CD4-positive, alpha-beta T cell treated with Interleukin-10 for 1 hour (primary cell): ENCODE measurements around the gene XPO6.

Experiments used
- DNase-seq: peaks from one replicate; pipeline ENCODE4 v3.0.0-alpha.2; 2020

XPO6 gene

DNA sequence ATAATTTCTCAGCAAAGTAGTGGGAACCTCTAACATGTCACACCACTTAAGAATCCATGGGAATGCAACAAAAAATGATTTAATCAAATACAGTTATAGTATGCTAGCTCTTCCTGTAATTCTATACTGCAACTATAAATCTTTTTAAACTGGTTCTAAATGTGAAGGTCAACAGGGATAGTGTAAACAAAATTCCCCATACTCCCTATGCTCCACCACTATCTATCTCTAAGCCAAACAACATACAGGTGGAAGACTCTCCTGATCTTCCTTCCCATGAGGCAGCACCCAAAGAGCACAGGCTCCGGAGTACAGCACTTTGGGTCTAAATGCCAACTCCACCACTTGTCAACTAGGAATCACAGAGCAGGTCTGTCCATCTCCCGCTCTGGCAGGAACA, 4.4 kb downstream of the XPO6 start:
- DNase-seq: no peak

- no peak for DNase-seq
Observed at GRCh38 chr16:28205974-28206373, 5.8 kb downstream of the XPO6 start.

GRCh38 chr16:28205117-28205899, 6.5 kb downstream of the XPO6 start:
- no peak for DNase-seq

DNA sequence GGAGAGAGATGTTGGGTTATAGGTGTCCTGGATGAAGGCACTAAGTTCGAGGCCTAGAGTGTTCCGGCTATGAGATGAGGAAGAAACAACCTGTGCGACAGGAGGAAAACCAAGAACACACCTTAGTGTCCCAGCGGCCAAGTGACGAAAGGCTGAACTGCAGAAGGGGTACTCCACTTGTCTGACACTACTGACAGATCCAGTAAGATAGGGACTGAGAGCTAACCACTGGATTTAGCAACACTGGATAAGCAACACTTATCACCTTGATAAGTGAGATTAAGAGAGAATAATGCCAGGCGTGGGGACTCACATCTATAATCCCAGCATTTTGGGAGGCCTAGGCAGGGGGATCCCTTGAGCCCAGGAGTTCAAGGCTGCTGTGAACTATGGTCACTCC, 7.1 kb downstream of the XPO6 start:
- no peak for DNase-seq

GRCh38 chr16:28204204-28204603, 7.6 kb downstream of the XPO6 start:
- no peak for DNase-seq

GRCh38 chr16:28202147-28202746, 9.5 kb downstream of the XPO6 start:
- peak; percentile 45 for DNase-seq

- DNase-seq: no peak
Observed at GRCh38 chr16:28200661-28201060, 11.1 kb downstream of the XPO6 start.

GRCh38 chr16:28196387-28196987, 15.3 kb downstream of the XPO6 start:
- DNase-seq: no peak

DNA sequence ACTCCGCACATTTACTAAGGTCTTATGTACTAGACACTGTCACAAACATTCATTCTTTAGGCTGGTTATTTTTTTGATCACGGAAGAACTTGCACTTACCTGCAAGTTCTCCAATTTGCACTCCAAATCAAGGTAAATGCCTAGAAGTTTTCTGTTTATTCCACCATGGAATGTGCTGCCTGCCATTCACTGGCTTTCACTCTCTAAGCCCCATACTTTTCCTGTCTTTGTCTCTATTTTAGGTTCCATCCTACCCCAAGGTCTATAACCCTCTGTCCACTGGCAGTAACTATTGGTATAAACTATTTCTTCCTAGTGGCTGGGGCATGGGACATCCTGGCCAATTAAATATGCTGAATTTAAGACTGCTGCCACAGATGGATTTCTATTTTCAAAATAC, 15.9 kb downstream of the XPO6 start:
- DNase-seq: no peak

DNA sequence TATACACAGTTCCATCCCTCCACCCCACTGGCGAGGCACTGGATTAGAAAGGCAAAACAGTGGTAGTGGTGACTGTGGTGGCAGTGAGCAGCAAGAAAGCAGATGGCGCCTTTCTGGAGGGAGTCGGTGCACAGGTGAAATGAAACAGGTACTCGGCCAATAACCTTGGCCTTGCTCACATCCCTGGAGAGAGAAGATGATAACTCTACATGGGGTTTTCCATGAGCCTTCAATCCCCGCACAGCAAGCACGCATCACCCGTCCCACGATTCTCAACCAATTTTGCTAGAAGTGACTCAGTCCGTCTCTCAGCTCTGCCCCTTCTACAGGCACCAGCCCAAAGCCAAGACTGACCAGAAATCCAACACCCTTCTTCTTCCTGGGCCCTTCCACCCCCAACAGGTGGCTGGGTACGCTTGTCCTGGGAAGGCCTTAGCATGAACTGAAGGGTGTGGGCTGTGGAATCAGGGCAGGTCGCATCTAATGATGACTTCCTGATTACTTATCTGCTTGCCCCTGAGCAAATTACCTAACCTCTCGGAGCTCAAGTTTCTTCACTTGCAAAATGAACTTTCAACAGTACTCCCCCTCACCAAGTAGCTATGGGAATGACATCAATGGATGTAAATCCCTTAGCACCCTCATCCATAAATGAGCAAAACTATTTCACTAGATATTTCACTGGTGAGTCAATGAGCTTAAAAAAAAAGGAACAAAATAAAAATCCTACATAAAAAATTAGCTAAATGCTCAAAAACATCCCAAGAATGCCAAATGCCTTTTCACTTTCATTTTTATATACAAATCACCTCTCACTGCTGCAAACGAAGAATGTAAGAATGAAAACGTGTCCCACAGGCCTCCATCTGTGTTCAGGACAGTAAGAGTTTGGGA, 18.0 kb downstream of the XPO6 start:
- peak; percentile 40 for DNase-seq

DNA sequence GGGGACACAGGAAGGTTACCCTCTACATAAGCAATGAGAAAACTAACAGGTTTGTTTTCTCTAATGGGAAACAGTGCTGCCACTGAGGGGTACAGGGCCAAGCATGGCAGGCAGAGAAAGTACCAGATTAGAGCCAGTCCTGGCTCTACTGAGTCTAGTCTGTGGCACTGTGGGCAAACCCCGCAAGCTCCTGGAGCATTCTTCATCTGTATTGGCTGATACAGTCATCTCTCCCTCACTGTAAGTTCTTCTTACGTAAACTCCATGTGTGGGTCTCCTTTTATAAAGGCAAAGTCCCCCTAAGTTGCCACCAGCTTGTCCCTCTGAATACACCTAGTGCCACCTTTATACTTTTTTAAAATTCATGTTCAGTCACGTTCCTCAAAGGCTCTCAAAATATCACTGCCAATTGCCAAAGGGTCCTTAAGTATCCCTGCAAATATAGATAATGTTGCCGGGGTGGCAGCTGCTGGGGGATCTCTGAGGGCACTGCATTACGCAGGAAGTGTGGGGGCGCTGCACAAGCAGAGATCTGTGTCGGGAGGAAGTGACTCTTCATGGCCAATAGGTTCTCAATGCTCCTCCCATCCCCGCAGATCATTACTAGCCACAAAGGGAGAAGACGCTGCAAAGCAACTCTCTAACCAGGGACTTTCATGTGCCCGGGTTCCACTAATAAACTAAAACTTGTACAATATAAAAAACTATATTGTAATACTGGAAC, 18.8 kb downstream of the XPO6 start:
- peak; percentile 83 for DNase-seq

- DNase-seq: no peak
Observed at GRCh38 chr16:28191364-28191960, 20.3 kb downstream of the XPO6 start.

DNA sequence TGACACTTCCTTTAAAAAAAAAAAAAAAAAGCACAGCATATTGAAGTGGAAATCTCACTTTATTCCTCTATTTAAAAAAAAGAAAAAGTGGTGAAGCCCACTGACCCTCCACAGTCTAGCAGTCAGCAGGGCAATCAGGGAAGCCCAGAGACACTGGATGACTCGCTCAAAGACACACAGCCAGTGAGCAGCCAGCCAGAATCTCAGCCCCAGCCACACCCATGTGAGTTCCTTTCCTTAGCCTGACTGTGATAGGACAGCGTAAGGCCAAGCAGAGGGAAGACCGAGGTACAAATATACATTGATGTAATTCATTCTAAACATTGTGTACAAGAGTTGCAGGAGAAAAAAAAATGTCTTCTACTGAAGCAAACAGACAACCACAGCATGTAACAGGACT, 22.5 kb downstream of the XPO6 start:
- peak; percentile 46 for DNase-seq

DNA sequence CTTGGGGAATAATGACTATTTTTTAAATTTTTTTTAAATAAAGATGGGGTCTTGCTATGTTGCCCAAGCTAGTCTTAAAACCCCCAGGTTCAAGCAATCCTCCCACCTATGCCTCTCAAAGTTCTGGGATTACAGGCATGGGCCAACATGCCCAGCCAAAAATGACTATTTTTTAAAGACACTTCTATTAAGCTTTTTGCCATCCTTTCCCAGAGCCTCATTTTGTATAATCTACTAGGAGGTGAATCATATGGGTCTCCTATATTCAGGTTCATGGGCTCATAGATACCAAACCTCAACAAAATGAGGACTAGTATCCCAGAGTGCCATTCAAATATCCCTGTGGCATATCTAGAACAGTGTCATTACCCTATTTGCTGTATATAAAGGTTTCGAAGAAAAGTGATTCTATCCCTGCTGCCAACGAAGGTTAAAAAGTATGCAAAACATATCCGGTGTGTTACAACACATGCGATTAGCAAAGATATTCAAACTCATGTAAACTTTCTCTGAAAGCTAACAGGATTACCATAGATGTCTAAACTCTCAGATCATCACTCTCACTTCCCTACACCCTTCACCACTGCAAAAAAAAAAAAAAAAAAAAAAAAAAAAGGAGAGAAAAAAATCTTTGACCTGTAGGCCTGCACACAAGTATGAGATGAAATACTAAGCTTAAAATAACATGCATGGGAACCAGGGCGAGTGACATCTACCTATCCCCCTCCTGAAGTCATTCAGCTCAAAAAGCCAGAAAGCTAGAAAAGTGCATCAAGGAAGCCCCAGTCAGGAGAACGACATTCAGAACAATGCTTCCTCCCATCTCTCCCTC, 23.5 kb downstream of the XPO6 start:
- DNase-seq: no peak

GRCh38 chr16:28187595-28188004, 24.2 kb downstream of the XPO6 start:
- DNase-seq: peak; percentile 61

DNA sequence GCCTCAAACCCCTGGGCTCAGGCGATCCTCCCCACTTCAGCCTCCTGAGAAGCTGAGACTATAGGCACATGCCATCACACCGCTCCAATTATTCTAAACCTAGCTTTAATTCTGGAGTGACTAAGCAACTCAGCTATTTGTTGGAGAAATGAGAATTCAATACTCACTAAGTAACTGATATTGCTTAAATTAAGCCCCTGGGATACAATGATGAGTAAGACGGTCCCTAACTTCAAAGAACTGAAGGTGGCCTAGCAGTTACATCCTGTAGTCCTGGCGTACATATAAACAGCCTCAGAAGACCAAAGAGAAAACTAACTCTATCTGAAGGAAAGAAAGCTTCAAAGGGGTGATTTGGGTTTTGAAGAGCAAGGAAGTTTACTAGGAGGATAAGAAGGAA, 25.0 kb downstream of the XPO6 start:
- peak; percentile 51 for DNase-seq

- DNase-seq: no peak
Observed at GRCh38 chr16:28185696-28186095, 26.1 kb downstream of the XPO6 start.

DNA sequence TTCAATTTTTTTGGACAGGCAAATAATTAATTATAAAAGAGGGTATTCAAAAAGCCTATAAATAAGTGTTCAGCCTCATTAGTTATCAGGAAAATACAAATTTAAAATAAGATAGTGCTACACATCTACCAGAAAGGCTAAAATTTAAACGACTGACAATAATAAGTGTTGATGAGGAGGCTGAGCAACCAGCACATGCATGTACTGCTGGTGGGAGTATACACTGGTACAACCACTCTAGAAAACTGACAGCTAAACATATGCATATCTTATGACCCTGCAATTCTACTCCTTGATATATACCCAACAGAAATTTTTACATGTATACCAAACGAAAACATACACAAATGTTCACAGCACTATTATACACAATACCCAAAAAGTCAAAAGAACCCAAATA, 27.1 kb downstream of the XPO6 start:
- DNase-seq: no peak

DNA sequence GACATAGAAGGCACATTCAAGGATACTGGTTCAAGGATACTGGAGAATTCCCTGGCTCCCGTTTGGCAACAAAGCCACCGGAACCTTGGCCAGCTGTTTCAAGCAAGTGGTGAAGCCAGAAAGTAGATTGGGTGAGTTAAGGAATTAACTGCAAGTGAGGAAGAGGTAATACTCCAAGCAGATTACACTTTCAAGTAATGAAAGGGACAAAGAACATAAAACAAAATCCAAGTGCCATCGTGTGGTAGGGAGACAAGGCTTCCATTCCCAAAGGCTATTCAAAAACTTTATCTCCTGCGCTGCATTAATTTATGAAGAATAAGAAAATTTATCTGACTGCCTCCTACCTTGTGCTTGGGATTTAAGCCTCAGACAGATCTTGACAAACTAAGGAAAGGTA, 27.8 kb downstream of the XPO6 start:
- DNase-seq: no peak

DNA sequence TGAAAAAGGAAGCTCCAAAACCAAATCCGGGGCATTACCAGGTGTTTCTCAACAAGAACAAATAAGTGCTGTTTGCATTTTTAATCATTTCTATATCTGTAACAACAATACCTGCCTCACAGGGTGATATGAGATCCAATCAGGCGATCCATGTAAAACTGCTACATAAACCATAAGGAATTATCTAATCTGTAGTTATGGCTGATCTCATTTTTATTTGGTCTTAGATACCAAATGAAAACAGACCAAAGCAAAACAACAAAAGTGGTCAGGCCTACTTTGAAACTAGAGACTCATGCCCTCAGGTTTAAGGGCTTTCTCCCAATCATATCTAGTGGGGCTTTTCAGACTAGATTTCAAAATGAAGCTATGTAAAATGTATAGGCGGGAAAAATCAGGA, 28.3 kb downstream of the XPO6 start:
- DNase-seq: no peak

- no peak for DNase-seq
Observed at GRCh38 chr16:28182801-28183200, 29.0 kb downstream of the XPO6 start.
